ENCODE measurements around the gene CYTL1. TPM values are rescaled to one million over a fixed set of nuclear protein-coding genes. Genes with fewer than 3 reads are reported as not detected.

Gene CYTL1
- total and polyA plus RNA-seq, 2 donors (not counting 3 experiments of a cell fraction or from before 2014, with no cell fraction given) = 4.0 to 36.8 TPM

DNA sequence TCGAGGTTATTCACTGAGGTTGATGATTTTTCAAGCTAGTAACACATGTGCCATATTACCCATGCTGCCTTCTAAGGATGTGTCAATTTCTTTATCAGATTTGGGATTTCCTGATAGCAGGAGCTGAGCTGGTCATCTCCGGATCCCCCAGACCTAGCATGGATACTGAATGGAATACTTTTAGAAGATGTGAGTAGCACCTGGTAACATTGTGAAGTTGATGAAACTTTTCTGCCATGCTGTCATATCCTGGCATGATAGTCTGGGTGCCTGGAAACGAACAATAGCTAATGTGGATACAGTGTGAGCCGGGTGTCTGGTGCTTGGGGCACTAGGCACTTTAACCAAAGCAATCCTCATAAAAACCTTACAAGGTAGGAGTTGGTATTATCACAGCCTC, 11.0 kb upstream of the CYTL1 start:
- CTCF ChIA-PET = interaction anchor here (1.3 to 5.9 kb wide), 4 partner anchors 10 to 36 kb away, joined by 5 to 54 read pairs (median 6); partner anchors contain the start of gene STK32B
- dilution Hi-C loops (cut with MboI; ENCODE audit: extremely low pct_ligation_motif_present, low sequenced_read_pairs) (no loop called here), intact Hi-C loops (cut with micrococcal nuclease) (loop anchor here (5.0 to 10.0 kb wide), 3 partner anchors 33 to 1245 kb away; no protein-coding TSS in a partner anchor)
- FAIRE-seq = peak; percentile 78
- no TSS peak for BruUV-seq (replicated peaks)
- Histone ChIP-seq H3K9ac (replicated peaks; ENCODE audit: extremely low read depth, insufficient read depth, low read length) (peak overlapping the region; percentile 39), H3K9me3 (replicated peaks; ENCODE audit: control insufficient read depth, insufficient read depth, low read length) (no peaks in the 10 kb centered on the region), H2AFZ (ENCODE audit: low read depth, low read length) (no peak overlapping the region), H3K9me1 (replicated peaks; ENCODE audit: control insufficient read depth, extremely low read depth, insufficient read depth, low read length) (no peaks in the 10 kb centered on the region), H3K79me2 (ENCODE audit: control insufficient read depth, insufficient read depth, low read length) (no peaks in the 10 kb centered on the region), H3K27me3 (ENCODE audit: control insufficient read depth in 2 of 2, insufficient read depth in 2 of 2, low read length in 2 of 2) (no peaks in the 10 kb centered on the region), H3K36me3 (ENCODE audit: control insufficient read depth in 2 of 2, extremely low read depth in 1 of 2, insufficient read depth in 2 of 2, low read length in 2 of 2) (no peaks in the 10 kb centered on the region), H3K4me2 (ENCODE audit: insufficient read depth, low read length) (no peak overlapping the region), H3K4me1 (ENCODE audit: control insufficient read depth, extremely low read depth, insufficient read depth, low read length) (peaks cover 48% of the 10 kb centered on the region), H3K27ac (ENCODE audit: insufficient read depth, low read depth, low read length) (peak overlapping the region; percentile 85), H3K4me3 (replicated peaks in 1 of 3; ENCODE audit: insufficient read depth in 1 of 3, low read depth in 1 of 3, low read length in 3 of 3) (no peak overlapping the region), H4K20me1 (replicated peaks; ENCODE audit: control insufficient read depth, extremely low read depth, insufficient read depth, low read length) (no peaks in the 10 kb centered on the region)
- peak; percentile 73 for DNase-seq (ENCODE audit: low read depth, low spot score)
- TF ChIP-seq, protein P1, sequence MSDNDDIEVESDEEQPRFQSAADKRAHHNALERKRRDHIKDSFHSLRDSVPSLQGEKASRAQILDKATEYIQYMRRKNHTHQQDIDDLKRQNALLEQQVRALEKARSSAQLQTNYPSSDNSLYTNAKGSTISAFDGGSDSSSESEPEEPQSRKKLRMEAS (IDR thresholded peaks at IDR 0.05; ENCODE audit: insufficient read depth, insufficient read length) = peak; percentile 36
- TF ChIP-seq POLR2A (IDR thresholded peaks at IDR 0.05; ENCODE audit: low read depth, low read length) (peak; percentile 20), EZH2 (IDR thresholded peaks at IDR 0.05; ENCODE audit: borderline replicate concordance, low read depth, low read length, severe bottlenecking) (no peak), JUN (IDR thresholded peaks at IDR 0.05; ENCODE audit: borderline replicate concordance, insufficient read depth, insufficient read length, low read depth) (peak; percentile 90), FOS (IDR thresholded peaks at IDR 0.05; ENCODE audit: borderline replicate concordance, insufficient read depth, low read length) (peak; percentile 78), GATA2 (IDR thresholded peaks at IDR 0.05; ENCODE audit: insufficient read depth, insufficient read length, low read depth, low read length) (peak; percentile 99), MYC (IDR thresholded peaks at IDR 0.05; ENCODE audit: low read depth, low read length) (no peak), POLR2AphosphoS5 (IDR thresholded peaks at IDR 0.05; ENCODE audit: insufficient read depth, low read depth, low read length) (peak; percentile 38)
- TF ChIP-seq, protein P2, sequence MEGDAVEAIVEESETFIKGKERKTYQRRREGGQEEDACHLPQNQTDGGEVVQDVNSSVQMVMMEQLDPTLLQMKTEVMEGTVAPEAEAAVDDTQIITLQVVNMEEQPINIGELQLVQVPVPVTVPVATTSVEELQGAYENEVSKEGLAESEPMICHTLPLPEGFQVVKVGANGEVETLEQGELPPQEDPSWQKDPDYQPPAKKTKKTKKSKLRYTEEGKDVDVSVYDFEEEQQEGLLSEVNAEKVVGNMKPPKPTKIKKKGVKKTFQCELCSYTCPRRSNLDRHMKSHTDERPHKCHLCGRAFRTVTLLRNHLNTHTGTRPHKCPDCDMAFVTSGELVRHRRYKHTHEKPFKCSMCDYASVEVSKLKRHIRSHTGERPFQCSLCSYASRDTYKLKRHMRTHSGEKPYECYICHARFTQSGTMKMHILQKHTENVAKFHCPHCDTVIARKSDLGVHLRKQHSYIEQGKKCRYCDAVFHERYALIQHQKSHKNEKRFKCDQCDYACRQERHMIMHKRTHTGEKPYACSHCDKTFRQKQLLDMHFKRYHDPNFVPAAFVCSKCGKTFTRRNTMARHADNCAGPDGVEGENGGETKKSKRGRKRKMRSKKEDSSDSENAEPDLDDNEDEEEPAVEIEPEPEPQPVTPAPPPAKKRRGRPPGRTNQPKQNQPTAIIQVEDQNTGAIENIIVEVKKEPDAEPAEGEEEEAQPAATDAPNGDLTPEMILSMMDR (IDR thresholded peaks at IDR 0.05; ENCODE audit: extremely low read depth in 1 of 2, insufficient read depth in 1 of 2, low read depth in 1 of 2, low read length in 2 of 2) = no peak
- POLR2A ChIA-PET = interaction anchor here (0.9 to 1.8 kb wide), 2 partner anchors 9 to 12 kb away, joined by 3 to 4 read pairs; no protein-coding TSS in a partner anchor
